K562 (cell line): ENCODE measurements around the gene TMTC3. TPM values are rescaled to one million over a fixed set of nuclear protein-coding genes. Genes with fewer than 3 reads are reported as not detected.

ENCODE experiments used
- ATAC-seq: fragments of 200-7000 bp; cut with Tn5 transposase; 3 replicates; pipeline ENCODE4 v1.9.1; 2020; ENCODE audit warnings: moderate library complexity
- BruUV-seq: library from RNA; stranded (reverse); fragments of 400-500 nt; replicated peaks from 2 replicates; lab custom pipeline; 2021; lab: Mats Ljungman, UMichigan
- CTCF ChIA-PET: fragments of 300-600 bp; formaldehyde crosslinking; extraction: SDS; loops from one replicate; lab custom pipeline; 2021; ENCODE audit warnings: low intra/inter-chr PET ratio; lab: Yijun Ruan, JAX
- POLR2A ChIA-PET: fragments of 300-600, 350-650 bp; sonication (Branson Sonifier 250); formaldehyde crosslinking; extraction: SDS; loops from one replicate; lab custom pipeline; 2021; ENCODE audit warnings: antibody characterized with exemption, inconsistent platforms; lab: Yijun Ruan, JAX
- DNase-seq, 4 experiments: peaks; one replicate each; pipeline versions ENCODE4 v3.0.0 to v3.0.0-alpha.2; 2011 to 2018; ENCODE audit warnings: low spot score in 3 of 4, mixed read lengths in 3 of 4; ENCODE audit errors: extremely low read depth in 1 of 4
- FAIRE-seq: peaks from 2 replicates; lab custom pipeline; 2011; peaks lifted over from hg19 to GRCh38; lab: Jason Lieb, UNC
- H2AFZ ChIP-seq: 2 replicates; pipeline ENCODE4 v1.6.0; 2011; ENCODE audit warnings: low read depth, low read length, control low read depth, inconsistent platforms
- H3K27ac ChIP-seq: fragments of 200-600 bp; 3 replicates; pipeline ENCODE4 v1.8.0; 2011; ENCODE audit warnings: low read depth, mild to moderate bottlenecking, control low read depth, inconsistent platforms, low read length, moderate library complexity, mixed read lengths; ENCODE audit errors: extremely low read depth
- H3K27me3 ChIP-seq, 2 experiments: fragments of 300-600 bp in 1 of 2; 2 replicates in 1 of 2; 3 replicates in 1 of 2; pipeline versions ENCODE4 v1.6.0 to v1.8.0; 2011; ENCODE audit warnings: inconsistent platforms in 2 of 2, low read length in 2 of 2, mild to moderate bottlenecking in 1 of 2, mixed read lengths in 1 of 2, moderate library complexity in 1 of 2; ENCODE audit not compliant: control insufficient read depth in 2 of 2, insufficient read depth in 2 of 2
- H3K36me3 ChIP-seq: fragments of 300-600 bp; 3 replicates; pipeline ENCODE4 v1.8.0; 2011; ENCODE audit warnings: mild to moderate bottlenecking, low read length, inconsistent platforms; ENCODE audit not compliant: control insufficient read depth, insufficient read depth
- H3K4me1 ChIP-seq, 2 experiments: fragments of 200-600 bp in 1 of 2; replicated peaks in 1 of 2; 2 replicates in 1 of 2; 3 replicates in 1 of 2; pipeline versions ENCODE4 v1.5.1 to v1.8.0; 2011; ENCODE audit warnings: inconsistent platforms in 2 of 2, low read length in 2 of 2, mild to moderate bottlenecking in 1 of 2, mixed read lengths in 1 of 2, moderate library complexity in 1 of 2; ENCODE audit not compliant: control insufficient read depth in 2 of 2, insufficient read depth in 2 of 2
- H3K4me2 ChIP-seq: 2 replicates; pipeline ENCODE4 v1.6.1; 2011; ENCODE audit warnings: low read length, control low read depth, inconsistent platforms, mixed read lengths; ENCODE audit not compliant: insufficient read depth
- H3K4me3 ChIP-seq: fragments of 200-600 bp; sonication (generic), shearing (Covaris generic); 2 replicates; pipeline ENCODE4 v1.5.1; 2016; ENCODE audit warnings: control low read depth, inconsistent platforms
- H3K79me2 ChIP-seq: fragments of 200-600 bp; 3 replicates; pipeline ENCODE4 v1.8.0; 2011; ENCODE audit warnings: low read length, inconsistent platforms; ENCODE audit not compliant: control insufficient read depth, insufficient read depth
- H3K9ac ChIP-seq, 2 experiments: 2 replicates each; pipeline versions ENCODE4 v1.6.0 to v1.6.1; 2011; ENCODE audit warnings: low read depth in 2 of 2, low read length in 2 of 2, control low read depth in 1 of 2, inconsistent platforms in 1 of 2, mild to moderate bottlenecking in 1 of 2, mixed read lengths in 1 of 2; ENCODE audit not compliant: insufficient read depth in 1 of 2
- H3K9me1 ChIP-seq: one replicate; pipeline ENCODE4 v1.6.0; 2011; ENCODE audit warnings: inconsistent platforms, mild to moderate bottlenecking, low read length, moderate library complexity; ENCODE audit not compliant: control insufficient read depth, insufficient read depth
- H3K9me3 ChIP-seq: replicated peaks from 2 replicates; pipeline ENCODE4 v1.5.1; 2011; ENCODE audit warnings: low read depth, low read length, inconsistent platforms; ENCODE audit not compliant: control insufficient read depth, insufficient read depth
- H4K20me1 ChIP-seq: replicated peaks from 2 replicates; pipeline ENCODE4 v1.6.1; 2011; ENCODE audit warnings: low read length, inconsistent platforms, mixed read lengths; ENCODE audit not compliant: control insufficient read depth, insufficient read depth
- ARID2 ChIP-seq: fragments of 450-650 bp; IDR thresholded peaks from 2 replicates; pipeline ENCODE4 v1.6.1; 2017; ENCODE audit warnings: antibody characterized with exemption, mild to moderate bottlenecking
- ARNT ChIP-seq, 2 experiments: fragments of 450-650 bp; IDR thresholded peaks; 2 replicates each; pipeline ENCODE4 v1.6.1; 2016; ENCODE audit warnings: mild to moderate bottlenecking in 1 of 2
- CBX8 ChIP-seq: fragments of 200-600 bp; sonication (generic); IDR thresholded peaks from 2 replicates; pipeline ENCODE4 v1.6.1; 2012; ENCODE audit warnings: borderline replicate concordance, mixed run types, low read depth, mild to moderate bottlenecking, moderate library complexity, mixed read lengths, low read length, control low read depth, inconsistent platforms; ENCODE audit not compliant: poor library complexity, severe bottlenecking; ENCODE audit errors: extremely low read depth
- CTCF ChIP-seq, 3 experiments: IDR thresholded peaks in 2 of 3; conservative IDR thresholded peaks in 1 of 3; 2 replicates each; pipeline ENCODE4 v1.5.1; 2011 to 2012; ENCODE audit warnings: low read length in 3 of 3, mild to moderate bottlenecking in 3 of 3, control low read depth in 2 of 3, improper control_type of control experiment in 1 of 3, inconsistent platforms in 1 of 3, low read depth in 1 of 3, mixed read lengths in 1 of 3, moderate library complexity in 1 of 3; ENCODE audit not compliant: insufficient read depth in 2 of 3
- FOS ChIP-seq: IDR thresholded peaks from 3 replicates; pipeline ENCODE4 v1.6.1; 2011; ENCODE audit not compliant: insufficient read length; ENCODE audit errors: extremely low read depth
- POLR3A ChIP-seq: IDR thresholded peaks from 2 replicates; pipeline ENCODE4 v1.6.1; 2011; ENCODE audit warnings: borderline replicate concordance, mild to moderate bottlenecking, moderate library complexity; ENCODE audit not compliant: insufficient read length, insufficient read depth; ENCODE audit errors: extremely low read depth
- RBM14 ChIP-seq: fragments of 200-400 bp; formaldehyde crosslinking; IDR thresholded peaks from 2 replicates; pipeline ENCODE4 v1.6.1; 2018; ENCODE audit warnings: low read depth, mild to moderate bottlenecking, low read length, moderate library complexity, borderline replicate concordance; ENCODE audit not compliant: insufficient read depth
- RFX1 ChIP-seq: fragments of 450-650 bp; IDR thresholded peaks from 2 replicates; pipeline ENCODE4 v1.6.1; 2016; ENCODE audit warnings: mild to moderate bottlenecking, moderate library complexity
- SLC30A9 ChIP-seq: fragments of 250-450 bp; sonication (Bioruptor Pico); IDR thresholded peaks from 2 replicates; pipeline ENCODE4 v1.8.0; 2022; ENCODE audit warnings: mild to moderate bottlenecking, moderate library complexity
- SNAPC5 ChIP-seq: fragments of 250-450 bp; sonication (Bioruptor Pico); IDR thresholded peaks from 2 replicates; pipeline ENCODE4 v1.8.0; 2021; ENCODE audit warnings: moderate library complexity, mild to moderate bottlenecking, inconsistent platforms
- SREBF2 ChIP-seq: sonication (generic); formaldehyde crosslinking; IDR thresholded peaks from 2 replicates; pipeline ENCODE4 v1.4.0; 2020; ENCODE audit warnings: mild to moderate bottlenecking, missing genetic modification reagents
- THAP12 ChIP-seq: fragments of 250-450 bp; sonication (Bioruptor Pico); IDR thresholded peaks from 2 replicates; pipeline ENCODE4 v1.9.0; 2021; ENCODE audit warnings: mild to moderate bottlenecking, inconsistent platforms
- ZBED1 ChIP-seq: IDR thresholded peaks from 2 replicates; pipeline ENCODE4 v1.6.1; 2014
- ZBTB33 ChIP-seq: sonication (generic); formaldehyde crosslinking; IDR thresholded peaks from 2 replicates; pipeline ENCODE4 v1.8.1; 2023; ENCODE audit warnings: mild to moderate bottlenecking, missing genetic modification reagents
- ZKSCAN3 ChIP-seq: fragments of 250-450 bp; sonication (Bioruptor Pico); IDR thresholded peaks from 2 replicates; pipeline ENCODE4 v1.4.0; 2020
- ZNF124 ChIP-seq: sonication (generic); formaldehyde crosslinking; IDR thresholded peaks from 2 replicates; pipeline ENCODE4 v1.8.1; 2022; ENCODE audit warnings: missing genetic modification reagents
- ZNF707 ChIP-seq: fragments of 250-450 bp; sonication (Bioruptor Pico); conservative IDR thresholded peaks from 2 replicates; pipeline ENCODE4 v1.8.0; 2022; ENCODE audit warnings: inconsistent platforms, mild to moderate bottlenecking, moderate library complexity
- ZNF77 ChIP-seq: fragments of 250-450 bp; sonication (Bioruptor Pico); IDR thresholded peaks from 2 replicates; pipeline ENCODE4 v1.5.0; 2020
- in situ Hi-C: fragments of 300-500 bp; cut with MboI; formaldehyde crosslinking; loops from 4 replicates; pipeline ENCODE4 v1.15.0; 2018; ENCODE audit warnings: inconsistent platforms, mixed read lengths
- intact Hi-C: fragments of 100-400 bp; cut with micrococcal nuclease; formaldehyde crosslinking; loops from 2 replicates; pipeline ENCODE4 v1.14.2; 2022
- polyA plus RNA-seq, 8 experiments: library from polyadenylated mRNA; depleted of rRNA in 4 of 8; stranded (reverse) in 5 of 8; unstranded in 3 of 8; fragments of >200 nt; fragmentation: Nextera tagmentation in 2 of 8; fragmentation: Illumina TruSeq in 1 of 8; extraction: Ambion mirVana in 2 of 8; extraction: Trizol in 1 of 8; gene quantifications; 2 replicates each; pipeline versions ENCODE4 v1.2.1 to v1.2.3, GENCODE V29; 2011 to 2014; ENCODE audit warnings: inconsistent platforms in 1 of 8, missing spikeins in 1 of 8
- total RNA-seq, 7 experiments: library from RNA; depleted of rRNA in 6 of 7; stranded (reverse); fragments of >200 nt in 6 of 7; fragmentation: Illumina TruSeq in 2 of 7; extraction: Trizol in 2 of 7; gene quantifications; 2 replicates each; pipeline versions ENCODE4 v1.2.1 to v1.2.3, GENCODE V29; 2011 to 2021; ENCODE audit warnings: low replicate concordance in 1 of 7

TMTC3 gene
- total and polyA plus RNA-seq, 9 of the 15 experiments (the other 6 are each of a cell fraction or from before 2014, with no cell fraction given): 1.9 to 9.8 (median 4.7) TPM

- Histone ChIP-seq H4K20me1 (no peaks in the 10 kb centered on the region), H3K36me3 (no peaks in the 10 kb centered on the region), H3K9me1 (no peaks in the 10 kb centered on the region), H2AFZ (no peak overlapping the region), H3K4me3 (no peak overlapping the region), H3K9ac (no peak overlapping the region), H3K27me3 (no peaks in the 10 kb centered on the region), H3K4me1 (no peaks in the 10 kb centered on the region), H3K79me2 (no peaks in the 10 kb centered on the region), H3K9me3 (no peaks in the 10 kb centered on the region), H3K4me2 (no peak overlapping the region), H3K27ac (no peak overlapping the region)
- no peak for ATAC-seq
- DNase-seq: no peak
- no TSS peak for BruUV-seq
- intact Hi-C loops (no loop called here), in situ Hi-C loops (no loop called here)
- CTCF ChIA-PET: no interaction called here
- no peak for FAIRE-seq
- TF ChIP-seq ZBTB33 (CRISPR knock-in tag) (no peak), RBM14 (no peak), CBX8 (no peak), SREBF2 (CRISPR knock-in tag) (no peak), CTCF (IDR thresholded peaks at IDR 0.05 in 2 of 3, conservative IDR thresholded peaks at IDR 0.05 in 1 of 3; ENCODE audit: insufficient read depth in 2 of 3, low read depth in 1 of 3, low read length in 3 of 3) (no peak), FOS (no peak), ZNF77 (no peak), SNAPC5 (no peak), ARID2 (no peak), ZNF124 (CRISPR knock-in tag) (no peak), RFX1 (no peak), THAP12 (CRISPR knock-in tag) (no peak), ZBED1 (no peak), ZKSCAN3 (CRISPR knock-in tag) (no peak), ARNT (IDR thresholded peaks at IDR 0.05) (no peak), ZNF707 (CRISPR knock-in tag) (no peak), POLR3A (no peak), SLC30A9 (CRISPR knock-in tag) (no peak)
- POLR2A ChIA-PET: no interaction called here
Measured at GRCh38 chr12:88225776-88226175, 83.7 kb downstream of the TMTC3 start.
